CD8-positive, alpha-beta memory T cell (primary cell): ENCODE data around the gene INAFM1. TPM values are rescaled to one million over a fixed set of nuclear protein-coding genes. Genes with fewer than 3 reads are reported as not detected.
A peak's percentile ranks its signal among the peaks of the same experiment; 100 is the strongest.

ENCODE experiments used
- CTCF ChIA-PET: fragments of 350-600 bp; sonication (Branson Sonifier 250); formaldehyde crosslinking; loops from one replicate; lab custom pipeline; 2021; ENCODE audit warnings: antibody characterized with exemption; lab: Charles Lee
- POLR2A ChIA-PET: fragments of 350-600 bp; sonication (Branson Sonifier 250); formaldehyde crosslinking; loops from one replicate; lab custom pipeline; 2021; ENCODE audit warnings: antibody characterized with exemption; lab: Charles Lee
- DNase-seq, 5 donors: peaks; one replicate each; pipeline versions ENCODE4 v3.0.0 to v3.0.0-alpha.2; 2020 to 2022; ENCODE audit warnings: mixed read lengths in 1 of 5
- H3K27ac ChIP-seq: one replicate; pipeline ENCODE4 v1.7.0; 2013; ENCODE audit warnings: low read depth, mild to moderate bottlenecking, low read length, moderate library complexity
- H3K27me3 ChIP-seq: 2 replicates; pipeline ENCODE4 v1.7.0; 2013; ENCODE audit warnings: low read length, mild to moderate bottlenecking; ENCODE audit not compliant: insufficient read depth, poor library complexity, severe bottlenecking
- H3K36me3 ChIP-seq: 2 replicates; pipeline ENCODE4 v1.7.0; 2013; ENCODE audit warnings: mild to moderate bottlenecking, low read length, moderate library complexity; ENCODE audit not compliant: insufficient read depth
- H3K4me1 ChIP-seq: 2 replicates; pipeline ENCODE4 v1.7.0; 2013; ENCODE audit warnings: mild to moderate bottlenecking, low read length, moderate library complexity; ENCODE audit not compliant: insufficient read depth
- H3K4me3 ChIP-seq: 2 replicates; pipeline ENCODE4 v1.7.0; 2013; ENCODE audit warnings: mild to moderate bottlenecking, low read length
- H3K9me3 ChIP-seq: 2 replicates; pipeline ENCODE4 v1.7.0; 2013; ENCODE audit warnings: mild to moderate bottlenecking, low read length
- H3K27ac Mint-ChIP-seq, 8 donors: one replicate each; pipeline ENCODE4 v1.8.0; 2020 to 2021; ENCODE audit warnings: mixed read lengths in 8 of 8, mild to moderate bottlenecking in 6 of 8, inconsistent platforms in 3 of 8, moderate library complexity in 3 of 8
- H3K27me3 Mint-ChIP-seq, 2 donors: one replicate each; pipeline ENCODE4 v1.8.0; 2020 to 2021; ENCODE audit warnings: mixed read lengths in 2 of 2, mild to moderate bottlenecking in 1 of 2, moderate library complexity in 1 of 2
- H3K36me3 Mint-ChIP-seq, 3 donors: one replicate each; pipeline ENCODE4 v1.8.0; 2020 to 2021; ENCODE audit warnings: mixed read lengths in 3 of 3, inconsistent platforms in 1 of 3, mild to moderate bottlenecking in 1 of 3
- H3K4me1 Mint-ChIP-seq, 3 donors: one replicate each; pipeline ENCODE4 v1.8.0; 2020 to 2021; ENCODE audit warnings: mixed read lengths in 3 of 3, inconsistent platforms in 1 of 3, mild to moderate bottlenecking in 1 of 3
- H3K4me3 Mint-ChIP-seq, 7 donors: one replicate each; pipeline ENCODE4 v1.8.0; 2020 to 2021; ENCODE audit warnings: mixed read lengths in 7 of 7, mild to moderate bottlenecking in 6 of 7, moderate library complexity in 4 of 7, inconsistent platforms in 2 of 7
- H3K9me3 Mint-ChIP-seq, 5 donors: one replicate each; pipeline ENCODE4 v1.8.0; 2020 to 2022; ENCODE audit warnings: mixed read lengths in 5 of 5, mild to moderate bottlenecking in 3 of 5, moderate library complexity in 2 of 5, inconsistent platforms in 1 of 5
- polyA plus RNA-seq: library from polyadenylated mRNA; unstranded; fragments of 300-500 nt; fragmentation: Illumina TruSeq; gene quantifications from one replicate; pipeline ENCODE4 v1.2.3, GENCODE V29; 2021
- total RNA-seq, 2 experiments: library from RNA; stranded (reverse); gene quantifications; one replicate each; pipeline ENCODE4 v1.2.3, GENCODE V29; 2021

The INAFM1 gene
- total and polyA plus RNA-seq, 3 experiments from 2014 or later: 2.3 to 9.3 (median 7.3) TPM

DNA sequence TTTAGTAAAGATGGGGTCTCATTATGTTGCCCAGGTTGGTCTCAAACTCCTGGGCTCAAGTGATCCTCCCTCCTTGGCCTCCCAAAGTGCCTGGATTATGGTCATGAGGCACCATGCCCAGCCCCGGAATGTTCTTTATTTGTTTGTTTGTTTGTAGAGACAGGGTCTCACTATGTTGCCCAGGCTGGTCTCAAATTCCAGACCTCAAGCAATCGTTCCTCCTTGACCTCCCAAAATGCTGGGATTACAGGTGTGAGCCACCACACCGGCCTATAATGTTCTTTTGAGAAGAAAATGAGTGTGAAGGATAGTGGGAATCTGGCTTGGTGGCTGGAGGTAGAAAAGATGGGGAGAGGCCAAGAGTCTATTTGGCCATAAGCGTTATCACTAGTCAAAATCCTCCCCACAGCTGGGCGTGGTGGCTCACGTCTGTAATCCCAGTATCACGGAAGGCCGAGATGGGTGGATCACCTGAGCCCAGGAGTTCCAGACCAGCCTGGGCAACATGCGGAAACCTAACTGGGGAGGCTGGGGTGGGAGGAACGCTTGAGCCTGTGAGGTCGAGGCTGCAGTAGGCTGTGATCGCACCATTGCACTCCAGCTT is 38.5 kb upstream of the INAFM1 start:
- Mint-ChIP-seq H3K36me3 (no peaks in the 10 kb centered on the region), H3K4me1 (peaks cover 25 to 38% (median 27%) of the 10 kb centered on the region in 3 donors), H3K9me3 (no peaks in the 10 kb centered on the region), H3K27ac (no peak overlapping the region), H3K4me3 (peak overlapping the region in 1 of 7 donors; percentile 79), H3K27me3 (no peaks in the 10 kb centered on the region)
- Histone ChIP-seq H3K4me3 (no peak overlapping the region), H3K27me3 (no peaks in the 10 kb centered on the region), H3K27ac (no peak overlapping the region), H3K4me1 (peaks cover 33% of the 10 kb centered on the region), H3K36me3 (no peaks in the 10 kb centered on the region), H3K9me3 (no peaks in the 10 kb centered on the region)
- POLR2A ChIA-PET: no interaction called here
- no peak for DNase-seq
- CTCF ChIA-PET: interaction anchor here (0.9 to 4.8 kb wide), 2 partner anchors 8 to 10 kb away, joined by 3 to 35 read pairs; no protein-coding TSS in a partner anchor

GRCh38 chr19:47239152-47239551 is 35.5 kb upstream of the INAFM1 start:
- no peaks in the 10 kb centered on the region for H3K27me3 ChIP-seq
- ChIA-PET CTCF (interaction anchor here (1.1 to 1.5 kb wide), 4 partner anchors 8 to 28 kb away, joined by 3 to 5 read pairs (median 4); partner anchors contain the start of gene CCDC9), POLR2A (interaction anchor here (0.5 to 1.9 kb wide), 6 partner anchors 13 to 1017 kb away, joined by 4 to 14 read pairs (median 4); partner anchors contain the start of genes CARD8, CCDC9 and ZC3H4)
- Mint-ChIP-seq H3K4me1 (peaks cover 7 to 20% (median 20%) of the 10 kb centered on the region in 3 donors), H3K27ac (peak overlapping the region; percentile 62 to 93 (median 88)), H3K9me3 (no peaks in the 10 kb centered on the region), H3K4me3 (peak overlapping the region; percentile 71 to 94 (median 85)), H3K27me3 (peaks cover 0 to 1% of the 10 kb centered on the region in 2 donors), H3K36me3 (no peaks in the 10 kb centered on the region)
- no peaks in the 10 kb centered on the region for H3K36me3 ChIP-seq
- H3K27ac ChIP-seq: no peak overlapping the region
- no peak overlapping the region for H3K4me3 ChIP-seq
- no peaks in the 10 kb centered on the region for H3K9me3 ChIP-seq
- DNase-seq: no peak
- peaks cover 40% of the 10 kb centered on the region for H3K4me1 ChIP-seq

GRCh38 chr19:47239610-47240296 is 34.9 kb upstream of the INAFM1 start:
- H3K4me3 ChIP-seq: peak overlapping the region; percentile 28
- H3K9me3 ChIP-seq: no peaks in the 10 kb centered on the region
- no peak overlapping the region for H3K27ac ChIP-seq
- no peaks in the 10 kb centered on the region for H3K9me3 Mint-ChIP-seq
- H3K36me3 Mint-ChIP-seq: no peaks in the 10 kb centered on the region
- peak; percentile 64 to 87 (median 71) for DNase-seq
- peaks cover 7 to 25% (median 22%) of the 10 kb centered on the region in 3 donors for H3K4me1 Mint-ChIP-seq
- POLR2A ChIA-PET: interaction anchor here (0.5 to 1.9 kb wide), 8 partner anchors 7 to 1773 kb away, joined by 3 to 14 read pairs (median 6); partner anchors contain the start of genes CCDC9 and ZC3H4
- H3K27ac Mint-ChIP-seq: peak overlapping the region in 4 of 8 donors; percentile 21 to 87 (median 60)
- H3K4me3 Mint-ChIP-seq: peak overlapping the region in 3 of 7 donors; percentile 50 to 59 (median 50)
- H3K27me3 Mint-ChIP-seq: peaks cover 0 to 1% of the 10 kb centered on the region in 2 donors
- CTCF ChIA-PET: interaction anchor here (1.0 to 1.5 kb wide), 6 partner anchors 8 to 109 kb away, joined by 3 to 5 read pairs (median 4); partner anchors contain the start of gene SAE1
- peaks cover 45% of the 10 kb centered on the region for H3K4me1 ChIP-seq
- no peaks in the 10 kb centered on the region for H3K27me3 ChIP-seq
- no peaks in the 10 kb centered on the region for H3K36me3 ChIP-seq

- Histone ChIP-seq H3K4me3 (no peak overlapping the region), H3K4me1 (peaks cover 46% of the 10 kb centered on the region), H3K27ac (peak overlapping the region; percentile 25), H3K9me3 (no peaks in the 10 kb centered on the region), H3K27me3 (no peaks in the 10 kb centered on the region), H3K36me3 (no peaks in the 10 kb centered on the region)
- Mint-ChIP-seq H3K9me3 (no peaks in the 10 kb centered on the region), H3K27me3 (peaks cover 0 to 1% of the 10 kb centered on the region in 2 donors), H3K4me3 (peak overlapping the region in 5 of 7 donors; percentile 33 to 62 (median 50)), H3K4me1 (peaks cover 7 to 30% (median 29%) of the 10 kb centered on the region in 3 donors), H3K36me3 (no peaks in the 10 kb centered on the region), H3K27ac (peak overlapping the region in 3 of 8 donors; percentile 21 to 66 (median 55))
- POLR2A ChIA-PET: interaction anchor here (0.6 to 1.7 kb wide), 5 partner anchors 8 to 224 kb away, joined by 4 to 12 read pairs (median 5); partner anchors contain the start of gene CCDC9
- CTCF ChIA-PET: interaction anchor here (1.0 to 1.3 kb wide), 3 partner anchors 30 to 110 kb away, joined by 3 to 4 read pairs (median 3); partner anchors contain the start of gene SAE1
- no peak for DNase-seq
These were observed 34.1 kb upstream of the INAFM1 start for GRCh38 chr19:47240556-47240955.

GRCh38 chr19:47240996-47241918 is 33.4 kb upstream of the INAFM1 start:
- Histone ChIP-seq H3K4me3 (peak overlapping the region; percentile 2), H3K27me3 (no peaks in the 10 kb centered on the region), H3K27ac (peak overlapping the region; percentile 25), H3K9me3 (no peaks in the 10 kb centered on the region), H3K4me1 (peaks cover 46% of the 10 kb centered on the region), H3K36me3 (no peaks in the 10 kb centered on the region)
- no peaks in the 10 kb centered on the region for H3K36me3 Mint-ChIP-seq
- DNase-seq: peak; percentile 78 to 95 (median 80)
- H3K4me3 Mint-ChIP-seq: peak overlapping the region in 3 of 7 donors; percentile 33 to 62 (median 50)
- H3K27me3 Mint-ChIP-seq: peaks cover 0 to 1% of the 10 kb centered on the region in 2 donors
- ChIA-PET CTCF (interaction anchor here (1.0 to 1.3 kb wide), 3 partner anchors 31 to 110 kb away, joined by 3 to 4 read pairs (median 3); partner anchors contain the start of gene SAE1), POLR2A (interaction anchor here (0.5 to 1.7 kb wide), 7 partner anchors 9 to 225 kb away, joined by 3 to 12 read pairs (median 5); partner anchors contain the start of gene CCDC9)
- H3K9me3 Mint-ChIP-seq: no peaks in the 10 kb centered on the region
- H3K4me1 Mint-ChIP-seq: peaks cover 7 to 30% (median 29%) of the 10 kb centered on the region in 3 donors
- H3K27ac Mint-ChIP-seq: peak overlapping the region in 1 of 8 donors; percentile 55

- no peak for DNase-seq
- H3K4me3 Mint-ChIP-seq: no peak overlapping the region
- peaks cover 7 to 30% (median 29%) of the 10 kb centered on the region in 3 donors for H3K4me1 Mint-ChIP-seq
- Histone ChIP-seq H3K4me3 (no peak overlapping the region), H3K9me3 (no peaks in the 10 kb centered on the region), H3K27ac (no peak overlapping the region), H3K27me3 (no peaks in the 10 kb centered on the region), H3K4me1 (peaks cover 46% of the 10 kb centered on the region), H3K36me3 (no peaks in the 10 kb centered on the region)
- no peaks in the 10 kb centered on the region for H3K36me3 Mint-ChIP-seq
- CTCF ChIA-PET: interaction anchor here (1.3 to 10.5 kb wide), 2 partner anchors 16 to 29 kb away, joined by 5 to 334 read pairs; no protein-coding TSS in a partner anchor
- POLR2A ChIA-PET: interaction anchor here (0.6 to 1.3 kb wide), 2 partner anchors 14 to 1379 kb away, joined by 3 to 5 read pairs; partner anchors contain the start of gene CCDC9
- peaks cover 0 to 1% of the 10 kb centered on the region in 2 donors for H3K27me3 Mint-ChIP-seq
- H3K27ac Mint-ChIP-seq: no peak overlapping the region
- H3K9me3 Mint-ChIP-seq: no peaks in the 10 kb centered on the region
These were observed 32.6 kb upstream of the INAFM1 start for GRCh38 chr19:47241919-47242577.
